Effector CD4-positive, alpha-beta T cell (primary cell): ENCODE data around the gene TAPT1.
"Not testable (repeated sequence)": the region's sequence is repeated elsewhere in the genome, so short reads cannot be mapped to it uniquely, and the experiment has no call there.

Experiments used
- DNase-seq: peaks from one replicate; pipeline ENCODE4 v3.0.0-alpha.2; 2020

TAPT1 gene

DNA sequence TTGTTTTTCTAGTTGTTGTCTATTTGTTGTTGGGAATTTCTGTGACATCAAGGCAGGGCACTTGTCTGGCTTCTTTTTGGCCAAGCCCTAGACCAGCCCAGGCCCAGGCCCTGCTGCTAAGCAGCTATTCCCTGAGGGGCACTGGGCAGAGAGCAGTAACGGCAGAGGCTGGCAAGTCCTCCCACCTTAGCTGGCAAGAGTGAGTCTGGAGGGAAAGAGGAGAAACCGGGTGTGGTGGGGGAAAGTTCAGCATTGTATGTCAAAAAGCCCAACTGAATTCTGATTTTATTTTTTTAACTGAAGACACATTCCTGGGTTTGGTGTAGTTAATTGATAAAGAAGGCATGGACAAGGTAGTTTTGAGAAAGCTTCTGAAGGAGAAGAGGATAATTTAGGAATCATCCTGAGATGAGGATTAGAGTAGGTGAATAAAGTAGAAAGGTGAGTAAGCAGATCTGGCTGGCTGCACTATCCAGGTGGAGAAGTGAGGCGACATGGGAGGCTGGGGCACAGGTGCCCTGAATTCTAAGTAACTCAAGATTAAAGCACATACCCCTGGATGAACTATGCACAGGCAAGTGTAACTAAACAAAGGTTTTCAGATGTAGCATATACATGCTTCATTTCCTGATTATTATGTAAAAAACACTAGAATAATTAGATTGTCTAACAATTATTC, 57.4 kb downstream of the TAPT1 start:
- no peak for DNase-seq

DNA sequence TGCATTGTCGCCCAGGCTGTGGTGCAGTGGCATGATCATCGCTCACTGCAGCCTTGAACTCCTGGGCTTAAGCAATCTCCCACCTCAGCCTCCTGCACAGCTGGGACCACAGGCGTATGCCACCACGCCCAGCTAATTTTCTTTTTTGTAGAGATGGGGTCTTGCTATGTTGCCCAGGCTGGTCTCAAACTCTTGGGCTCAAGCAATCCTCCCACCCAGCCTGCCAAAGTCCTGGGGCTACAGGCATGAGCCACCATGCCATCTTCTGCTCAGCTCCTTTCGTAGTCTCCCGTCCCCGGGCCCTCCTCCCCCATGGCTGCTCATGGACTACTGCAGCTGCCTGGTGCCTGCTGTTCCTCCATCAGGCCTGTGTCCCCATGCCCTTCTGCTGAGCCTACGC, 58.1 kb downstream of the TAPT1 start:
- no peak for DNase-seq

GRCh38 chr4:16165931-16166330, 60.3 kb downstream of the TAPT1 start:
- DNase-seq, result no peak

GRCh38 chr4:16162891-16163290, 63.4 kb downstream of the TAPT1 start:
- no peak for DNase-seq

DNA sequence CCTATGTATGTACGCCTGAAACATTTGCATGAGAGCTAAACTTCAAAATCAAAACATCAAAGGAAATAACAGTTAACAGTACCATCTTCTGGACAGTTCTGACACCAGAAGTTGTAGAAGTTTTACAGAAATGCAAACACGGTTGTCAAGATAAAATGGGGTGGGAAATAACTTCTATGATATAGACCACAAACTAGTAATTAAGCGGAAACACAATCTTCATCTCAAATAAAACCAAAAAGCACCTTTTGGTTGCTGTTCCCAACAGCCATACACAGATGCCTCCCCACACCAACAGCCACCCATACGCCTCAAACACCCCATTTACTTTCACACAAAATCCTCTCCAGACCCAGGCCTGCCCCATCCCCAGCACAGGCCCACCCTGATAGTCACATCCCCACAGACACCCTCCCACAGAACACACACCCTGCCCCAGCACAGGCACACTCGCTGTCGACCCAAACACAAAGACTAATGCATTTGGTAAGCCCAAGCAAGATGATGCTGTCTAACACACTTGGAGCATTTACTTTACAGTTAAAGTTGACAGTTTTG, 64.3 kb downstream of the TAPT1 start:
- DNase-seq, result no peak

DNA sequence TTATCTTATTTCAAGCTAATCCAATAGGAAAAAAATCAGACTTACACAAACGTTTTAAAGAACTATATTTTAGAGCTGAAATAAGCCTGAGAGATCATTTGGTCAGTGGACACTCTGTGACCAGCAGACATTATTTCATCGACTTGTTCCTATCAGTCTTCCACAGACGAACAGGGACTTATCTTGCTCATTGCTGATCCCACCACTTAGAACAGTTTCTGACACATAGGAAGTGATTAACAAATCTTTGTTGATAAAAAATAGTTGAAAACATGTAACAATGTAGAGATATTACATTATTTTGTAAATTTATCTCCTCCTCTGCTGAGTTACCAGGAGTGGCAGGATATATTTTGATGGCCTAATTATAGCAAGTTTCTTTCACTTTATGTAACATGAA, 65.8 kb downstream of the TAPT1 start:
- no peak for DNase-seq

DNA sequence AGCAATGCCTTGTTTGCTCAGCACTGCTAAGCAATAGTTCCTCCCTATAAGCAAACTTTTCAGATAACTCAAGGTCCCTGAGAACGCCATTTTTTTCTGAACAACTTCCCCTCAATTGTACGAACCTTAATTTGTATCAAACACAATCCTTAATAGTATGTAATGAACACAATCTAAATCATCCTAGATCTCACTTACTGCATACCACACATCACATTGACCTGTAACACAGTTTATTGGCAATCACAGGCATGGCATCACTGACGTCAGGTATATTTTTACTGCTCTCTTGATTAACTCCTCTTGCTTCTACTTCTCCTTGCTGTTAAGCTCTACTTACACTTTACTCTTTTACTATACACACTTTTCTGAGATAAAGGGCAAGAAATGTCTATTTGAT, 67.0 kb downstream of the TAPT1 start:
- DNase-seq, result no peak

DNA sequence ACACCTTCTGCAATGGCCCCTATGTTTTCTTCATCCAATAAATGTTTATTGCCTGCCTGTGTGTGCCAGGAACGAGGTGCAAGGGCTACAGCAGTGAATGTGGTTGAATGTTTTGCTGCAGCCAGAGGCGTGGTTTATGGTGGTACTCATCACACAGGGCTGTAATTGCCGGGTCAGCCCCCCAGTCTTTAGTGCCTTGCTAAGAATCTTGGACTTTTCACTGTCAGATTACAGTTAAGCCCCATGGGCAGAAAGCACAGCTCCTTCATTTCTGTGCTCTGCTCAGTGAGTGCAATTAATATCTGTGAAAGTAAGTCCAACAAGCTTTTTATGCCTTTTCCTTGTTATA, 67.8 kb downstream of the TAPT1 start:
- no peak for DNase-seq

GRCh38 chr4:16157609-16158503, 68.4 kb downstream of the TAPT1 start:
- no peak for DNase-seq

- no peak for DNase-seq
These were observed 70.6 kb downstream of the TAPT1 start for GRCh38 chr4:16155528-16156169.

DNA sequence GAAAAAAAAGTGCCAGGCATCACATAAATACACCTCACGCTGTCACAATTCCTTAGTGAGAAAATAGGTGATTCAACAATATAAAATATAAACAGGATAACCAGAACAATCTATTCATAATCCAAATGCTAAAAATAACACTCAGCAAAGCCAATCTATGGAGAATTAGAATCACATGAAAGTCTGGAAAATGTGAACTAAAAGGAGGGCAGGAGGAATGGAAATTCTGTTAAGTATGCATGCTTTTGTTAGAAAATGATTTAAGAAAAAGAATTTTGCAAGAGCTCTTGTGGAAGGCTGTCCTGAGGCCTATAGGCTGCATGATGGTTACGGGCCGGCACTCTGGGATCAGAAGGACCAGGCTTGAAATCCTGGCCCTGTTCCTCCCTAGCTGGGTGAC, 71.8 kb downstream of the TAPT1 start:
- DNase-seq, result no peak

GRCh38 chr4:16150716-16151115, 75.6 kb downstream of the TAPT1 start:
- no peak for DNase-seq

- not testable (repeated sequence) for DNase-seq
These were observed 81.4 kb downstream of the TAPT1 start for GRCh38 chr4:16144913-16145312.

DNA sequence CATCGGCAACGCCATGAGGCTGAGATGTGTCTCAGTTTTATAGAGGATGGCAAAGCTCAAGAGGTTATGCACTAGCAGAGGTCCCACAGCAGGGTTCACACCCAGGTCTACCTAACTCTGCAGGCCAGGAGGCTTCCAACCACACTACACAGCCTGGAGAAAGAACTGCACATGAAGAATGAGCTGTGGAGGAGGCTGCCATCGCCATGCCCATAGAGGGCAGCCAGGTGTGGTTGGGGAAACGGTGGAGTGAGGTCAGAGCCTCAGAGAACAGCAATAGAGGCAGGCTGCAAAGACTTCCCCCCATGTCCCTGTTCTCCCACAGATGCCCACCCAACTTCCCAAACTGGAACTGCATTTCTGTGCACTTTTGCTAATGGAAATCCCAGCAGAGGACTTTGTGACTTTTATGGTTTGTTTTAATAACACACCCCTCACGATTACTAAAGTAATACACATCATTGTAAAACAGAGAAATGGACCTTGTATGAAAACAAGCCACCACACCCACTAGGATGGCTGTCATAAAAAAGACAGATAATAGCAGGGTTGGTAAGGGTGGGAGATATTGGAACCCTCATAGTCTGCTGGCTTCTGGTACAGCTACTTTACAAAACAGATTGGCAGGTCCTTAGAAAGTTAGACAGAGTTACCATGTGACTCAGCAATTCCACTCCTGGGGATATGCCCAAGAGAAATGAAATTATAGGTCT, 83.5 kb downstream of the TAPT1 start:
- no peak for DNase-seq

GRCh38 chr4:16140879-16141249, 85.4 kb downstream of the TAPT1 start:
- DNase-seq, result no peak

DNA sequence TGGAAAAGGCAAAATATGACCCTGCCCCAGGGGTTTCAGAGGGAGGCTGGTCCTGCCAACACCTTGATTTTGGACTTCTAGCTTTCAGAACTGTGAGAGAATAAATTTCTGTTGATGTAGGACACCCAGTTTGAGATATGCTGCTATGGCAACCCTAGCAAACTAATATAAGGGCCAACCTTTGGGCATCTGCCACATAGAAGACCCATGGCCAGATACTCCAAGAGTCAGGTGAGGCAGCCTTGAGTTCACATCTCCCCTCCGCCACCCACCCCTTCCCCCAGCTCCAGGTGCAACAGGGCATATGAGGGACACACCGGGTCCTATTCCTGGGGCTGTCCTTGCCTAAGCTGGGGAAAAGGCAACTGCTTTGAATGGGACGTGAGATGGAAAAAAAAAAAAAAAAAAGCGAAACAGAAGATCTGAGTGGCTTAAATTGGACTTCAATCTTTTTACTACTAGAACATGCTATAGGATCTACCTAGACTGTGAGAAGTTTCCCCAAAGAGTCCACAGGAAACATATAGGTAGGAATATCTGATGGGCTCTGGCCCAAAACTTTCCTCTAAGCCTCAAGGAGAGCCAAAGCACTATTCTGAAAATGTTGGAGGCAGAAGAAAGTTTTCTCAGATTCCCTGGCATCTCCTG, 85.9 kb downstream of the TAPT1 start:
- no peak for DNase-seq

DNA sequence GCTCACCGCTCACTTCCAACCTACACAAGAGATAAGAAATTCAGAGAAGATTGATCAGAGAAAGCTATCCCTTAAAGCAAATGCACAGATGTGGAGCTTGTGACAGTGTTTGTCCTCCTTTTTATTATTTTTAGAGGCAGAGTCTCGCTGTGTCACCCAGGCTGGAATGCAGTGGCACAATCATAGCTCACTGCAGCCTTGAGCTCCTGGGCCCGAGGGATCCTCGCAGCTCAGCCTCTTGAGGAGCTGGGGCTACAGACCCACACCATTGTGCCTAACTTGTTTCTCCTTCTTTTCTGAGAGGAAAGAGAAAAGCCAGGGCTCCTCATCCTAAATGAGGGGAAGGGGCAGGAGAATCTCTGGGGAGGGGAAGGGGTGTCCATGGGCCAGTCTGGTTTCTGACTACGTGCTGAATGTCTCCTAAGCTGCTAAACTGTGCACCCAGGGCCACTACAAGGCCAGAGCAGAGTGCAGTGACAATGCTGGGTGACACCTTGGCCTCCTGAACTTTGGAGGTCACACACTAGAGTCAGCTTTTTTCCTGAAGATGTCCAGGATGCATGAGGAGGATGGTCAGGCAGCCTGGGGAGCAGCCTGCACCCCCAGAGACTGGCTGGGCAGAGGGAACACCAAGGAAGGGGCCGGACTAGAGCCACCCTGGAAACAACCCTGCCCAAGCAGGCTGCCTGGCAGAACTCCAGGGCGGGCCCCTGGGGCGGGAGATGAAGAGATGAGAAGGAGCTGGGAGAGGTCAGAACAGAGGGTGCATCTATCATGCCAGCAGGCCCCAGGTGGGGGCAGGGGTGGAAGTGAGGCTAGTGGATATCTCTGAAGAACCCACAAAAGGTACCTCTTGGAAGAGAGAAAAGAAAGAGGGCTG, 87.0 kb downstream of the TAPT1 start:
- DNase-seq, result no peak

DNA sequence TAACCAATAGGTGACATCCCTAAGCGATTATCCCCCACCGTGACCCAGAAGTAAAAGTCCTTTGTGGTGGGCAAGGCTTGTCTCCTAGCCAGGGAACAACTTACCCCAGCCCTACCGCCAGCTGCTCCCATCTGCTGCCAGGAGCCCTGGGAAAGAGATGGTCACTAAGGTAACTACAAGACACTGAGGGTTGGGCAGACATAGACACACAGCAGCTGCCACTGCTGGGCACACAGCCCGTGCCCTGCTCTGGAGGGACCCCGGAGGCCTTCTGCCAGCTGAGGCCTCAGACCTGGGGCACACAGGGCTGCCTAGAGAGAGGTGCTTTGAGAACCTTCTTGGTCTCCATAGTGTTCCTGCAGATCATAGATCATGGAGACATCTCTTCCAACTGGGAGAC, 89.4 kb downstream of the TAPT1 start:
- no peak for DNase-seq

DNA sequence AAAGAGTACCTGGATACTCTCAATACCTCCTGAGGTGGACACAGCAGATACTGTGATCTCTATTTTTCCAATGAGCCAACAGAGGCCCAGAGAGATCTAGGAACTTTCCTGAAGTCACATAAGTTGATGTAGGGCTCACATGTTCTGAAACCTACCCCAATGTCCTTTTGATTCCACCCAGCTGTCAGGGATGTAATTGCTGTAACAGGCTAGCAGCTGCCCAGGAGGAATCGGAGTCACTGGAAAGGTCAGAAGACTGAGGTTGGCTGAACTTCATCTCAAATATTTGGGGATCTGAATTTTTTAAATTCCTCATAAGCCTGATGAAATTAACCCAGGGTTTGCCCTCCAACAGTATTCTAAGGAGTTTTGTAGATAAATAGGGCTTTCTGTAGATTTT, 90.0 kb downstream of the TAPT1 start:
- DNase-seq, result no peak

DNA sequence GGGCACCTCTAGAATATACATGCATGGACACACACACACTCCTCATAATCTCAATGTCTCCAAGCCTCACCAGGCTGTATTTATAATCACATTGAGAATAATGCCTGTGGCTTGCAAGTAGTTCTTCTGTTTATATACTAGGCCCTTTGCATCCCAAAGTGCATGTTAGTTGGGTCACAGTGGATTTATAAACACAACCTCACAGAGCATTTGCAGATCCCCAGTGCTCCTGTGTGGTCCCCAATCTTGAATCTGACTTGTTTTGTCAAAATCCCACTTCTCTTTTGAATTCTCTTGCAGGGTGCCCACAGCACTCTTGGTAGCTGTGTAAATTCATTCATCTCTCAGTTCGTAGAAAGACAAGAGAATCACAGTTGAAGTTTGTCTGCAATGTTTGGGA, 92.9 kb downstream of the TAPT1 start:
- no peak for DNase-seq

GRCh38 chr4:16131293-16131692, 95.0 kb downstream of the TAPT1 start:
- no peak for DNase-seq
